ENCODE results near the gene TPMT.
"Not testable (repeated sequence)": the region's sequence is repeated elsewhere in the genome, so short reads cannot be mapped to it uniquely, and the experiment has no call there.

Gene TPMT

DNA sequence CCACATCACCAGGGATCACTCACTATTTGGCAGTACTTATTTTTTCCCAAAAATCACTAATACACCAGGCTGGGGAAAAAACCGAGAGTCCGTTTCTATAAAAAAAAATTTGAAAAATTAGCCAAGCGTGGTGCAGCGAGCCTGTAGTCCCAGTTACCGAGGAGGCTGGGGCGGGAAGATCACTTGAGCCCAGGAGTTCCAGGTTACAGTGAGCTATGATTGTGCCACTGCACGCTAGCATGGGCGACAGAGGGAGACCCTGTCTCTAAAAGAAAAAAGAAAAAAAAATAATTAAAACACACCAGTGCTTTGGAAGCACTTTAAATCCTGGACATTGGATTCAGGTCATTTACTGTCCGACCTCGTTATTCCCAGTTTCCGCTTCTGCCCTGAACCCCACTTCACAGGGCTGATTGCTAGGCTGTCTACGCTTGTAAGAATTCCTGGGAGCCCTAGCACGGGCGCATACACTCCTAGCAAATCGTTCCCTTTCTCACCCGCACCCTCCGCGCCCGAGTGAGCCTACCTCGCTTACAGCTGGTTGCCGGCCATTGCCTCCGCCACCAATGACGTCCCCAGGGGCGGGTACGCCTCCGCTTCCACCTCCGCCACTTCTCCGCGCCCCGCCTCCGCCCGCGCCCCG, at the start of gene TPMT:
Gene TPMT, minus strand, starts transcription at position 571 of the 643 bp plus-strand sequence. CDS start 5,950 bp downstream, outside the sequence.
- no peak for DNase-seq (ENCODE audit: low spot score)
- no peak for FAIRE-seq

DNA sequence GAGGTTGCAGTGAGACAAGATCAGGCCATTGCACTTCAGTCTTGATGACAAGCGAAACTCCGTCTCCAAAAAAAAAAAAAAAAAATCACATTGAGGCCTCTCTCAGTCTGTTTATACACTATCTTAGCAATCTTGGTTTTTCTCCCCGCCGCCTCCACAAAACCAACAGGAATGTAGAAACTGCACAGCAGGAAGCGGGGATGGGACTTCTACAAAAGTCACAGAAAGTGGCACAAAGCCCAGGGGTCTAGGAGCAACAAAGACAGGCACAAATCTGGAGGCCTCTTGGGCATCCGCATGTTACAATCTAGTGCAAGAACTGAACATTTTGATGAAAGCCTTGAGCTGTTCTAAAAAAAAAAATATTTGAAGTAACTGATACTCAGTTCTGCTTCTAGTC, 48.9 kb upstream of the TPMT start:
- DNase-seq (ENCODE audit: low spot score) (no peak), FAIRE-seq (no peak)

DNA sequence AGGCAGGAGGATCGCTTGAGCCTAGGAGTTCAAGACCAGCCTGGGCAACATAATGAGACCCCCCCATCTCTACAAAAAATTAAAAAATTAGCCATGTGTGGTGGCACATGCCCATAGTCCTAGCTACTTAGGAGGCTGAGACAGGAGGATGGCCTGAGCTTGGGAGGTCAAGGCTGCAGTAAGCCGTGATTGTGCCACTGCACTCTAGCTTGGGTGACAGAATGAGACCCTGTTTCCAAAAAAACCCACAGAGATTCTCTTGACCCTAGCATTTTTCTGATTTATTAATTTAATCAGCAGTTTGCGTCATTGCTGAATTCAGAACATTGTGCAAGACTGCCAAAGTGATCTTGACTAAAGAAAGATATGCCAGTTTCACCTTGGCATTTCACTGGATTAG, 37.1 kb upstream of the TPMT start:
- no peak for DNase-seq (ENCODE audit: low spot score)
- FAIRE-seq, result no peak

GRCh38 chr6:18189196-18189595, 34.3 kb upstream of the TPMT start:
- no peak for DNase-seq (ENCODE audit: low spot score)
- no peak for FAIRE-seq

DNA sequence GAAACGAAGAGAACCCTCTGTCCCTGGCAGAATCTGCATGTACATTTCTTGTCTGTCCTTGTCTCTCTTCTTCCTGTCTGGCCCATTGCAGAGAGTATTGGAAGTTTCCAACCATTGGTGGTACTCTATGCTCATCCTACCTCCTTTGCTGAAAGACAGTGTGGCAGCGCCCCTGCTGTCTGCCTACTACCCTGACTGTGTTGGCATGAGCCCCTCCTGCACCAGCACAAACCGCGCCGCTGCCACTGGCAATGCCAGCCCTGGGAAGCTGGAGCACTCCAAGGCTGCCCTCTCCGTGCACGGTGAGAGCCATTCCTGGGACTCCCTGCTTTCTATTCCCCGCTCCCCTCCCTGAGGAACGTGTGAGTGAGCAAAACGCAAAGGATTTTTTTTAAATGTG, 32.8 kb upstream of the TPMT start:
- FAIRE-seq (no peak), DNase-seq (ENCODE audit: low spot score) (no peak)

DNA sequence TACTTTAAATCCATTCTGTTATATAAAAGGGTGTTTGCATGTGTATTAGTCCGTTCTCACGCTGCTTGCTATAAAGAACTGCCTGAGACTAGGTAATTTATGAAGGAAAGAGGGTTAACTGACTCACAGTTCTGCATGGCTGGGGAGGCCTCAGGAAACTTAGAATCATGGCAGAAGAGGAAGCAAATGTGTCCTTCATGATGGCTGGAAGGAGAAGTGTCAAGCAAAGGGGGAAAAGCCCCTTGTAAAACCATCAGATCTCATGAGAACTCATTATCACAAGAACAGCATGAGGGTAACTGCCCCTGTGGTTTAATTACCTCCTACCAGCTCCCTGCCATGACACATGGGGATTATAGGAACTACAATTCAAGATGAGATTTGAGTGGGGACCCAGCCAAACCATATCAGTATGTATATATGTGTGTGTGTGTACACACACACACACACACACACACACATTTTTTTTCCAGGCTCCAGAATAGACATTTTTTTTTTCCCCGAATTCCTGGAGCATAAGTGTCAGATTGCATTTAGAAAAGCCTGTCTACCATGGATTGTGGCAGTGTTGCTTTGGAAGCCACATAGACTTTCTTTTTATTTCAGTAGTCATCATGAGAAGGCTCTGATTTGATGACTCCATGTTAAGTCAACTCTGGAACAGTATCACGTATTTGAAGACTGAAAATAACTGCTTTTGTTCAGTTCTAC, 31.8 kb upstream of the TPMT start:
- no peak for DNase-seq (ENCODE audit: low spot score)
- no peak for FAIRE-seq

- FAIRE-seq (no peak), DNase-seq (ENCODE audit: low spot score) (no peak)
These were observed 31.2 kb upstream of the TPMT start for GRCh38 chr6:18186033-18186432.

- DNase-seq (ENCODE audit: low spot score) (no peak), FAIRE-seq (no peak)
These were observed 30.7 kb upstream of the TPMT start for GRCh38 chr6:18185624-18186023.

DNA sequence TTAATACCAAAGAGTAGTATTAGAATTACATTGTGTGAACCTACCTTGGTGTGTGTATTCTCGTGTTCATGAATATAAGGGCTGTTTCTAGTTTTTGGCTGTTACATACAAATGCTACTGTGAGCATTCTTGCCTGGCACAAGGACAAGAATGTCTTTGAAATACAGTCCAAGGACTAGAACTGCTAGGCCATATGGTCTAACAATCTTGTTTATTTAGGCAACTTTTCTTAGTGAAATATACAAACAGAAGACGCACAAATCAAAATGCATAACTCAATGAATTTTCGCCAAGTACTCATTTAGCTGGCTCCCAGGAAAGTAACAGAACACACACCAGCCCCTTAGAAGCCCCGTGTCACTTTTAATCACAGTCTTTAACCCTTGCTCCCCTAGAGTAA, 28.9 kb upstream of the TPMT start:
- no peak for FAIRE-seq

GRCh38 chr6:18182568-18182967, 27.7 kb upstream of the TPMT start:
- FAIRE-seq, result no peak
- DNase-seq (ENCODE audit: low spot score), result no peak

More for the DNA sequence above, 28.9 kb upstream of the TPMT start:
- DNase-seq (ENCODE audit: low spot score), result no peak

DNA sequence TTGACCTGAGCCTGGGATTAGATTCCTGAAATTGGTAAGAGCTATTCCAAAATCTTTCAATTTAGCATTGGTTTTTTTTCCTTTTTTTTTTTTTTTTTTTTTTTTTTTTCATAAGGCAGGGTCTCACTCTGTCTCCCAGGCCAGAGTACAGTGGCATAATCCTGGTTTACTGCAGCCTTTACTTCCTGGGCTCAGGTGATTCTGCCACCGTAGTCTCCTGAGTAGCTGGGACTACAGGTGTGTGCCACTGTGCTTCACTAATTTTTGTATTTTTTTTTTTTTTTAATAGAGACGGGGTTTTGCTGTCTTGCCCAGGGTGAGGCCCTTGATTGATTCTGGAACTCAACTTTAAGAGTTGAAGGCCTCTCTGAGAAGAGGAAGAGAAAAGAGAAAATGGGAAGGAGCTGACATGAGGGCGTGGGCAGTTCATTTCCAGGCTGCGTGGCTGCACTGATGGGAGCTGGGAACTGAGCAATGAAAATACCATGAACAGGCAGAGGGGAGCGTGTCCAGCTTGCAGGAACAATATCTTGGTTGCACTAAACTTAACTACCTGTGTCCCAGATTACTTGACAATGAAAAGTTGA, 25.0 kb upstream of the TPMT start:
- no peak for FAIRE-seq
- no peak for DNase-seq (ENCODE audit: low spot score)

DNA sequence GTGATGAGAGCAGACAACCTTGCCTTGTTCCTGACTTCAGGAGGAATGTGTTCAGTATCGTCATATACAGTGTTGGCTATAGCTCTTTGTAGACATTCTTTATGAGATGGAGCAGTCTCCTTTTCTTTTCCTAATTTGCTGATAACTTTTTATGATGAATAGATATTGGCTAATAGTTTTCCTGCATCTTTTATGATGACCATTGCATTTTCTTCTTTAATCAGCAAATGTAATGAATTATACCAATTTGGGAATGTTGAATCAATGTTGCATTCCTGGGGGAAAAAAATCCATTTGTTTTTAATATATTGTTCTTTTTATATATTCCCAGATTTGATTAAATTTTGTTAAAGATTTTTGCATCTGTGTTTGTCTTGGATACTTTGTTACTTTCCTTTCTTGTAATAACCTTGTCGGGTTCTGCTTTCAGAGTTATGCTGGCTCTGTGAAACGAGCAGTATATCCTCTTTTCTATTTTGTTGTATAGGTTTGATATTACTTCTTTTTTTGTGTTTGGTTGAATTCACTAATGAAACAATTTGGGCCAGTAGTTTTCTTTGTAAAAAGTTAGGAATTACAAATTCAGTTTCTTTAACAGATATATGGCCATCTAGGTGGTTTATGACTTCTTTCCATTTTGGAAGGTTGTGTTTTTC, 24.2 kb upstream of the TPMT start:
- DNase-seq (ENCODE audit: low spot score) (no peak), FAIRE-seq (no peak)

DNA sequence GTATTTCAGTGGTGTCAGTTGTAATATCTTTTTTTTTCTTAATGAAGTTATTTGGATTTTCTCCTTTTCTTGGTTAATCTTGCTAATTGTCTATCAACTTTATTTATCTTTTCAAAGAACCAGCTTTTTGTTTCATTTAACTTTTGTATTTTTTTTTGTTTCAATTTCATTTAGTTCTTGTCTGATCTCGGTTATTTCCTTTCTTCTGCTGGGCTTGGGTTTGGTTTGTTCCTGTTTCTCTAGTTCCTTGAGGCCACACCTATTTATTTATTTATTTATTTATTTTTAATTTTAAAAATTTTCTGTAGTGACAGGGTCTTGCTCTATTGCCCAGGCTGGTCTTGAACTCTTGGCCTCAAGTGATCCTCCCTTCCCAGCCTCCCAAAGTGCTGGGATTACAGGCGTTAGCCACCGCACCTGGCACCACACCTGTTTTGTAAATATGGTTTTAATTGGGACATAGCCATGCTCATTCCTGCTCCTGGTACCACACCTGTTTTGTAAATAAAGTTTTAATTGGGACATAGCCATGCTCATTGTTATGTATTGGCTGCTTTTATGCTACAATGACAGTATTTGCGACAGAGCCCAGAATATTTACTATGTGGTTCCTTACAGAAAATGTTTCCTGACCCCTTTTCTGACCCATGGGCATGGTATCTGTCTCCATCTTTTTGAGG, 22.5 kb upstream of the TPMT start:
- DNase-seq (ENCODE audit: low spot score) (no peak), FAIRE-seq (no peak)

GRCh38 chr6:18176198-18176597, 21.3 kb upstream of the TPMT start:
- not testable (repeated sequence) for FAIRE-seq; DNase-seq (ENCODE audit: low spot score)

- no peak for FAIRE-seq
These were observed 17.0 kb upstream of the TPMT start for GRCh38 chr6:18171871-18172270.

GRCh38 chr6:18168264-18168663, 13.4 kb upstream of the TPMT start:
- DNase-seq (ENCODE audit: low spot score) (no peak), FAIRE-seq (no peak)

More at GRCh38 chr6:18171871-18172270, 17.0 kb upstream of the TPMT start:
- DNase-seq (ENCODE audit: low spot score), result no peak

GRCh38 chr6:18166312-18167036, 11.6 kb upstream of the TPMT start:
- no peak for DNase-seq (ENCODE audit: low spot score)
- no peak for FAIRE-seq

GRCh38 chr6:18165751-18166150, 10.9 kb upstream of the TPMT start:
- DNase-seq (ENCODE audit: low spot score) (no peak), FAIRE-seq (no peak)

DNA sequence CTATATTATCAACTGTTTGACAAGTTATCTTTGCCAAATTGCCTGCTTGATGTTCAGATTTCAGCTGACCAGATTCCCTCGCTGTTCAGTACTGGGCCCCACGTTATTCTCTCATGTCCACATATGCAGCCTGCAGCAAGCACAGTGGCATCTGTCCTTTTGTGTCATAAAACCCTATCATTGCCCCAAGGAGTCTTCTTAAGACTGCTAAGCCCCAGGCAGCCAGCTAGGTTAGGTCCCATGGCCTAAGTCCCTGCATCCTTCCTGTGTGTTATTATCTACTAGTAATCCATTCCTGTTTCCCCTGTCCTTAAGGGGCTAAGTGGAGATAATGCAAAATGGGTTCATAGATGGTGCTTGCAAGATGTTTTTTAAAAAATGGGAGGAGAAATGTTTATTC, 7.5 kb upstream of the TPMT start:
- DNase-seq (ENCODE audit: low spot score) (no peak), FAIRE-seq (no peak)

DNA sequence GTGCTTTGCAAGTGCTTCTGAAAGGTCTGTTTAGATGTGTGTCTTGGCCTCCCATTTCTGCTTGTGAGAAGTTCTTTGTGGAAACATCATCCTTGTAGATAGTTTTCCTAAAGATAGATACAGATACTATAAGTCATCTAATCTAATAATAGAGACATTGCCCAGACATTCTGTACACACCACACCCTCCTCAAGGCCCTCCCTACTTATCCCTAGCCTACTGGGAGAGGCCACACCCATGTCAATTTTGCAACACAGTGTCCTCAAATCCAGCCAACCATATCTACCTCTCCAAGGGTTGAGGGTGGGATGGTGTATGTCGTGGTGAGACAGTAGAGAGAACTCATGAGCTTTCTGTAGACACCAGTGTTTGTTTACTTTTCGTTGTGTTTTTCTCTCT, 6.6 kb upstream of the TPMT start:
- FAIRE-seq (no peak), DNase-seq (ENCODE audit: low spot score) (no peak)

- FAIRE-seq, result no peak
These were observed 6.0 kb upstream of the TPMT start for GRCh38 chr6:18160911-18161310.

More at GRCh38 chr6:18160911-18161310, 6.0 kb upstream of the TPMT start:
- DNase-seq (ENCODE audit: low spot score), result no peak
